ENCODE results near the gene RSPRY1. TPM values are rescaled to one million over a fixed set of nuclear protein-coding genes. Genes with fewer than 3 reads are reported as not detected.
"Not testable (repeated sequence)": the region's sequence is repeated elsewhere in the genome, so short reads cannot be mapped to it uniquely, and the experiment has no call there.

RSPRY1 gene
- polyA plus RNA-seq, 2 of the 4 experiments (the other 2 are of a cell fraction): 32.2 to 50.0 TPM

- TF ChIP-seq EHF (CRISPR knock-in tag; IDR thresholded peaks at IDR 0.05) (no peak), BHLHE40 (IDR thresholded peaks at IDR 0.05; ENCODE audit: low read depth, low read length) (no peak), HDAC2 (IDR thresholded peaks at IDR 0.05) (no peak), HOXB5 (CRISPR knock-in tag; IDR thresholded peaks at IDR 0.05) (no peak)
Observed at GRCh38 chr16:57196753-57197152, 10.6 kb downstream of the RSPRY1 start (continued).

- CTCF ChIA-PET; H3K27ac ChIP-seq; FAIRE-seq; H3K9me3 ChIP-seq; ATAC-seq; H3K4me3 ChIP-seq; DNase-seq (ENCODE audit: low read depth in 1 of 2, low spot score in 1 of 2); H3K4me2 ChIP-seq; POLR2A ChIA-PET: not testable (repeated sequence)
- 88% methylated on average over 4 of the region's 24 CpGs for WGBS (ENCODE audit: missing lambda C conversion rate)
- peaks cover 20% of the 10 kb centered on the region for H3K4me1 ChIP-seq
Observed at GRCh38 chr16:57200321-57200720, 14.2 kb downstream of the RSPRY1 start.

- FAIRE-seq; ATAC-seq; DNase-seq (ENCODE audit: low read depth in 1 of 2, low spot score in 1 of 2); POLR2A ChIA-PET; H3K4me2 ChIP-seq; H3K27ac ChIP-seq; H3K4me3 ChIP-seq; H3K9me3 ChIP-seq; CTCF ChIA-PET: not testable (repeated sequence)
- H3K4me1 ChIP-seq: peaks cover 15% of the 10 kb centered on the region
- WGBS (ENCODE audit: missing lambda C conversion rate): 94% methylated on average over 7 of the region's 27 CpGs
Observed at GRCh38 chr16:57200926-57201325, 14.8 kb downstream of the RSPRY1 start.

- ChIA-PET POLR2A (no interaction called here), CTCF (interaction anchor here (1.2 kb wide), 1 partner anchor 32 kb away, joined by 3 read pairs; no protein-coding TSS in a partner anchor)
- peaks cover 1% of the 10 kb centered on the region; the same call in 2 of the 3 replicates for H3K4me1 ChIP-seq
- no peak for FAIRE-seq
- DNase-seq (ENCODE audit: low read depth in 1 of 2, low spot score in 1 of 2): no peak
- H3K4me3 ChIP-seq: no peak overlapping the region
- ATAC-seq: no peak
- no peaks in the 10 kb centered on the region for H3K9me3 ChIP-seq
- 88% methylated on average over 7 of the region's 7 CpGs for WGBS (ENCODE audit: missing lambda C conversion rate)
- TF ChIP-seq KDM5A (IDR thresholded peaks at IDR 0.05) (no peak), CEBPB (IDR thresholded peaks at IDR 0.05) (no peak), MYC (IDR thresholded peaks at IDR 0.05; ENCODE audit: borderline replicate concordance, low read length) (no peak), RARB (CRISPR knock-in tag; IDR thresholded peaks at IDR 0.05) (no peak), HOXB5 (CRISPR knock-in tag; IDR thresholded peaks at IDR 0.05) (no peak), FOXS1 (CRISPR knock-in tag; IDR thresholded peaks at IDR 0.05) (no peak), EP300 (IDR thresholded peaks at IDR 0.05) (no peak), ZFP36 (IDR thresholded peaks at IDR 0.05; ENCODE audit: borderline replicate concordance, partially characterized antibody) (no peak), RNF2 (IDR thresholded peaks at IDR 0.05; ENCODE audit: borderline replicate concordance, low read depth) (no peak), NR3C1 (IDR thresholded peaks at IDR 0.05) (no peak)
- no peak overlapping the region for H3K27ac ChIP-seq
- no peak overlapping the region for H3K4me2 ChIP-seq
Observed at GRCh38 chr16:57202095-57202886, 16.2 kb downstream of the RSPRY1 start.

- no peak for TF ChIP-seq KDM1A (IDR thresholded peaks at IDR 0.05; ENCODE audit: low read depth)
- no peak for TF ChIP-seq ZNF302 (CRISPR knock-in tag; IDR thresholded peaks at IDR 0.05)
- TF ChIP-seq CHD2 (IDR thresholded peaks at IDR 0.05; ENCODE audit: low read length, partially characterized antibody): no peak
- TF ChIP-seq REST (IDR thresholded peaks at IDR 0.05): no peak
- no peak for TF ChIP-seq RAD21 (conservative IDR thresholded peaks at IDR 0.05 in 1 of 2, IDR thresholded peaks at IDR 0.05 in 1 of 2)
- no peak for TF ChIP-seq MAFK (IDR thresholded peaks at IDR 0.05; ENCODE audit: partially characterized antibody)
- TF ChIP-seq CHD4 (IDR thresholded peaks at IDR 0.05; ENCODE audit: borderline replicate concordance): no peak
- TF ChIP-seq JUN (IDR thresholded peaks at IDR 0.05): no peak
- TF ChIP-seq GATA3 (IDR thresholded peaks at IDR 0.05; ENCODE audit: borderline replicate concordance): no peak
- no peak for TF ChIP-seq NR3C1 (IDR thresholded peaks at IDR 0.05)
- no peak for TF ChIP-seq RARB (CRISPR knock-in tag; IDR thresholded peaks at IDR 0.05)
- TF ChIP-seq FOSB (CRISPR knock-in tag; IDR thresholded peaks at IDR 0.05): no peak
- no peak for TF ChIP-seq PHF8 (IDR thresholded peaks at IDR 0.05; ENCODE audit: borderline replicate concordance, low read depth)
- TF ChIP-seq TFCP2L1 (CRISPR knock-in tag; IDR thresholded peaks at IDR 0.05): no peak
- no peak for TF ChIP-seq FOXS1 (CRISPR knock-in tag; IDR thresholded peaks at IDR 0.05)
- no peak for TF ChIP-seq SREBF2 (IDR thresholded peaks at IDR 0.05)
- H3K4me3 ChIP-seq: no peak overlapping the region
- POLR2A ChIA-PET: interaction anchor here (0.6 kb wide), 1 partner anchor 18 kb away, joined by 3 read pairs; the partner anchor contains the start of genes PSME3IP1 and RSPRY1
- 63% methylated on average over 1 of the region's 1 CpG for WGBS (ENCODE audit: missing lambda C conversion rate)
- no peak overlapping the region for H3K4me2 ChIP-seq
- CTCF ChIA-PET: no interaction called here
- no peak overlapping the region for H3K27ac ChIP-seq
- no peaks in the 10 kb centered on the region for H3K4me1 ChIP-seq
- no peak for DNase-seq (ENCODE audit: low read depth in 1 of 2, low spot score in 1 of 2)
- no peak for FAIRE-seq
- no peaks in the 10 kb centered on the region for H3K9me3 ChIP-seq
- no peak for ATAC-seq
Observed at GRCh38 chr16:57203451-57203850, 17.3 kb downstream of the RSPRY1 start.
